Subcutaneous adipose tissue (tissue), 4 donors: Measurements from ENCODE around the gene ATRN. TPM values are rescaled to one million over a fixed set of nuclear protein-coding genes. Genes with fewer than 3 reads are reported as not detected.

Experiments used
- CTCF ChIP-seq: fragments of 450-650 bp; IDR thresholded peaks from one replicate; pipeline ENCODE4 v1.5.1; 2016; ENCODE audit warnings: low read depth, mild to moderate bottlenecking, control low read depth, antibody characterized with exemption, moderate library complexity
- total RNA-seq, 4 donors: library from RNA; depleted of rRNA; stranded (reverse); fragments of >200 nt; gene quantifications; one replicate each; pipeline ENCODE4 v1.1.0, GENCODE V29; 2016

Gene ATRN
- total RNA-seq, 4 donors from 2014 or later, result 24.7 to 42.3 (median 30.3) TPM

DNA sequence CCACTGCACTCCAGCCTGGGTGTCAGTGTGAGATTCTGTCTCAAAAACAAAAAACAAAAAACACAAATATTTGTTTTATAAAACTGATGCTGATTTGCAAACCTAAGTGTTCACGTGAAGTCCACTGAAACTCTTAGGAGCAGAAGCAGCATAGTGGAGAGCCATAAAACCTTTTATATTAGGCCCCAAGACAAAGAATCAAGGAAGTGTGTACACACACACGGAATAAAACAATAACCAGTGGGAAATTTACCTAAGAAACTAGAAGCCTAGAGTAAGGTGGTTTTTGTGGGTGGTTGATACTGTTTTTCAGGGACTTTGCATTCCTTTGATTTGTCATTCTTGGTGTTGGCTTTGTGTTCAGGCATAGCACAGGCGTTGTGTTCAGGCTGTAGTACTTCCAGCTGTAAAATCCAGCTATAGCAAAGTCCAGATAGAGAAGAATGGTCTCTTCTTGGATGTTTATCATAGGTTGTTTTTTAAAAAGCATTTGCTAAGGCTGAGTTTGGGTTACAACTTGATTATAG lies 61.3 kb downstream of the ATRN start:
- TF ChIP-seq CTCF, result no peak

- no peak for TF ChIP-seq CTCF
These were observed 68.7 kb downstream of the ATRN start for GRCh38 chr20:3539311-3540107.

- TF ChIP-seq CTCF, result no peak
These were observed 71.3 kb downstream of the ATRN start for GRCh38 chr20:3541887-3542721.

DNA sequence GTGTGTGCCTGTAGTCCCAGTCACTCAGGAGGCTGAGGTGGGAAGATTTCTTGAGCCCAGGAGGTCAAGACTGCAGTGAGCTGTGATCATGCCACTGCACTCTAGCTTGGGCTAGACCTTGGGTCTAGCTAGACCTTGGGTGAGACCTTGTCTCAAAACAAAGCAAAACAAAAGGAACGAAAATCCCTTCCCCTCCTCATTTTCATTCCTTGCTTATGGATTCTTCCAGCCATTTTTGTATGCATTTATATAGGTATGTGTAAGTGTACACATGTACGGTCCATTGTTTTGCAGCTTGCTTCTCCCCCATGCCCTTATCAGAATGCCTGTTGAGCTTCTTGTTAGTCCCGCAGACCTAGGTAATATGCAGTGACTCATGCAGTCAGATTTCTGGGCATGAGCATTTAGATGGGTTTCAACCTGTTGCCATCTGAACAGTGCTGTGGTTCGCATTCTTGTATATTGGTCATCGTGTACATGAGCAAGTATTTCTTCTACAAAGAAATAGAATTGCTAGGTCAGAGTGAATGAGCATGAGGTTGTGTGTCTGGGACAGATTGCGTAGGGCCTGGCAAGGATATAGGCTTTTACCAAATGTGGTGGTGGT lies 73.2 kb downstream of the ATRN start:
- no peak for TF ChIP-seq CTCF

DNA sequence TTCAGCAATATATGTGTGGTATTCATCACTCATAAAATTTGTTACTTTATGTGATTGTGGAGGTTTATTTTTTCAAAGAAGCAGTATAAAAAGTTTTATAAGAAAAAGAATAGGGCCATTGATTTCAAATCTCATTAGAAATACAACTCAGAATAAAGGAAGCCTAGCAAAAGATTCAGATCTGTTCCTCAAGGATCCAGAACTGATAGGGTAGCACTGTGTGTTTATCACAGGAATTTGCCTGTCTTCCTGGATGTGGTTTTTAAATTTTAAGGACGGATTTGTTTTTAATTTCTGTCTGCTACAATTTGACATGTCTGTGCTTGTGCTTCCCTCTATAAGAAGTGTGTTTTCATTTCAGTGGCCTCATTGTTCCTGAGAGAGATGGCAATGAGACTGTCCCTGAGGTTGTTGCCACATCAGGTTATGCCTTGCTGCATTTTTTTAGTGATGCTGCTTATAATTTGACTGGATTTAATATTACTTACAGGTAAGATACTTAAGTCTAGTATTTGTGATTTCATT lies 74.6 kb downstream of the ATRN start:
- no peak for TF ChIP-seq CTCF

DNA sequence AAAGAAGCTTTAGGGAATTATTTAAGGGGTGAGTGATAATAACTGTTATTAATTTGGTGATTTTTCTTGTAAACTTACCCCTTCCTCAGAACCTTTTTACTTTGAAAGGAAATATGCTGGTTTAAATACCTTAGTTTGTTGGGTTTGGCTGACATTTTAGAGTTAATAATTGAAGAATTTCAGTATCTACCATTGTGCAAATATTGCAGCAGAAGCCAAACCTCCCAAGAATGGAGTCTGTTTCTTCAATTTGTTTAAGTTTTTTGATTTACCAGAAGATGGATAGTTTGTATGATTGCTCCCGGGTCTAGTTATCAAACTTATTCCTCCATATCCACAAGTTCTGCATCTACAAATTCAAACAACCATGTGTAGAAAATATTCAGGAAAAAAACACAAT lies 77.1 kb downstream of the ATRN start:
- TF ChIP-seq CTCF, result no peak

- no peak for TF ChIP-seq CTCF
These were observed 80.0 kb downstream of the ATRN start for GRCh38 chr20:3550837-3551236.
